SK-N-SH treated with all-trans-retinoic acid at 6 μM for 48 hours (cell line): Measurements from ENCODE around the gene FMN1.
A peak's percentile ranks its signal among the peaks of the same experiment; 100 is the strongest.

Experiments used
- ATAC-seq: fragments of 200-7000 bp; cut with Tn5 transposase; 3 replicates; pipeline ENCODE4 v1.9.1; 2020; ENCODE audit warnings: mild to moderate bottlenecking, moderate library complexity
- ARNTL ChIP-seq: fragments of 450-650 bp; formaldehyde crosslinking; IDR thresholded peaks from 2 replicates; pipeline ENCODE4 v1.5.0; 2020; ENCODE audit warnings: low read depth, mild to moderate bottlenecking, moderate library complexity, borderline replicate concordance
- BACH2 ChIP-seq: fragments of 250-450 bp; sonication (Bioruptor Pico); IDR thresholded peaks from 2 replicates; pipeline ENCODE4 v1.9.0; 2021; ENCODE audit warnings: mild to moderate bottlenecking, borderline replicate concordance
- CREB5 ChIP-seq: fragments of 250-450 bp; sonication (Bioruptor Pico); IDR thresholded peaks from 2 replicates; pipeline ENCODE4 v1.5.1; 2020; ENCODE audit warnings: low read depth, mild to moderate bottlenecking, moderate library complexity
- CSDC2 ChIP-seq: fragments of 250-450 bp; sonication (Bioruptor Pico); IDR thresholded peaks from 2 replicates; pipeline ENCODE4 v1.5.0; 2020; ENCODE audit warnings: mild to moderate bottlenecking, moderate library complexity
- ESRRG ChIP-seq: fragments of 250-450 bp; sonication (Bioruptor Pico); IDR thresholded peaks from 2 replicates; pipeline ENCODE4 v1.6.1; 2021; ENCODE audit warnings: mild to moderate bottlenecking
- GLIS3 ChIP-seq: fragments of 250-450 bp; sonication (Bioruptor Pico); IDR thresholded peaks from 2 replicates; pipeline ENCODE4 v1.5.0; 2020; ENCODE audit warnings: mild to moderate bottlenecking, moderate library complexity
- ISL1 ChIP-seq: fragments of 250-450 bp; sonication (Bioruptor Pico); IDR thresholded peaks from 2 replicates; pipeline ENCODE4 v2.1.2; 2022; ENCODE audit warnings: mild to moderate bottlenecking, moderate library complexity
- OSR1 ChIP-seq: fragments of 250-450 bp; sonication (Bioruptor Pico); IDR thresholded peaks from 2 replicates; pipeline ENCODE4 v1.8.0; 2022; ENCODE audit warnings: moderate library complexity, mild to moderate bottlenecking, inconsistent platforms
- POU6F1 ChIP-seq: fragments of 250-450 bp; sonication (Bioruptor Pico); IDR thresholded peaks from 2 replicates; pipeline ENCODE4 v1.8.0; 2021; ENCODE audit warnings: low read depth, mild to moderate bottlenecking, moderate library complexity, borderline replicate concordance
- PPARA ChIP-seq: fragments of 250-450 bp; sonication (Bioruptor Pico); IDR thresholded peaks from 2 replicates; pipeline ENCODE4 v1.5.0; 2020; ENCODE audit warnings: mild to moderate bottlenecking, borderline replicate concordance
- RARB ChIP-seq: fragments of 250-450 bp; sonication (Bioruptor Pico); IDR thresholded peaks from 2 replicates; pipeline ENCODE4 v1.8.0; 2021; ENCODE audit warnings: mild to moderate bottlenecking, moderate library complexity
- TCF4 ChIP-seq: fragments of 250-450 bp; sonication (Bioruptor Pico); IDR thresholded peaks from 2 replicates; pipeline ENCODE4 v1.8.0; 2021; ENCODE audit warnings: mild to moderate bottlenecking, moderate library complexity, borderline replicate concordance
- TOX ChIP-seq: fragments of 250-450 bp; sonication (Bioruptor Pico); IDR thresholded peaks from 2 replicates; pipeline ENCODE4 v1.8.0; 2021; ENCODE audit warnings: mild to moderate bottlenecking, moderate library complexity, borderline replicate concordance
- ZC3H10 ChIP-seq: fragments of 250-450 bp; sonication (Bioruptor Pico); IDR thresholded peaks from 2 replicates; pipeline ENCODE4 v1.5.1; 2021; ENCODE audit warnings: mild to moderate bottlenecking, moderate library complexity
- ZFP3 ChIP-seq: fragments of 250-450 bp; sonication (Bioruptor Pico); IDR thresholded peaks from 2 replicates; pipeline ENCODE4 v1.5.0; 2020; ENCODE audit warnings: mild to moderate bottlenecking, moderate library complexity
- ZFP30 ChIP-seq: fragments of 450-650 bp; formaldehyde crosslinking; IDR thresholded peaks from 2 replicates; pipeline ENCODE4 v1.5.0; 2022; ENCODE audit warnings: mild to moderate bottlenecking, moderate library complexity
- ZNF565 ChIP-seq: fragments of 450-650 bp; formaldehyde crosslinking; conservative IDR thresholded peaks from 2 replicates; pipeline ENCODE4 v1.5.0; 2020; ENCODE audit warnings: low read depth, mild to moderate bottlenecking, moderate library complexity
- ZNF70 ChIP-seq: fragments of 450-650 bp; formaldehyde crosslinking; IDR thresholded peaks from 2 replicates; pipeline ENCODE4 v1.5.0; 2020; ENCODE audit warnings: mild to moderate bottlenecking, moderate library complexity
- ZNF8 ChIP-seq: fragments of 450-650 bp; formaldehyde crosslinking; IDR thresholded peaks from 2 replicates; pipeline ENCODE4 v1.5.0; 2020; ENCODE audit warnings: mild to moderate bottlenecking, moderate library complexity
- TF ChIP-seq, protein P1 (sequence below): fragments of 250-450 bp; sonication (Bioruptor Pico); IDR thresholded peaks from 2 replicates; pipeline ENCODE4 v1.8.0; 2020; ENCODE audit warnings: mild to moderate bottlenecking, moderate library complexity, borderline replicate concordance
- TF ChIP-seq, protein P2 (sequence below): fragments of 250-450 bp; sonication (Bioruptor Pico); IDR thresholded peaks from 2 replicates; pipeline ENCODE4 v1.5.0; 2020; ENCODE audit warnings: mild to moderate bottlenecking, moderate library complexity

Gene FMN1

GRCh38 chr15:33099739-33100138 lies 94.8 kb downstream of the FMN1 start (continued):
- TF ChIP-seq CREB5 (CRISPR knock-in tag), result no peak
- TF ChIP-seq GLIS3 (CRISPR knock-in tag), result no peak
- no peak for TF ChIP-seq TCF4
- no peak for TF ChIP-seq RARB (CRISPR knock-in tag)
- no peak for TF ChIP-seq ARNTL (CRISPR knock-in tag)
- TF ChIP-seq, all 23 proteins: peak for 0

DNA sequence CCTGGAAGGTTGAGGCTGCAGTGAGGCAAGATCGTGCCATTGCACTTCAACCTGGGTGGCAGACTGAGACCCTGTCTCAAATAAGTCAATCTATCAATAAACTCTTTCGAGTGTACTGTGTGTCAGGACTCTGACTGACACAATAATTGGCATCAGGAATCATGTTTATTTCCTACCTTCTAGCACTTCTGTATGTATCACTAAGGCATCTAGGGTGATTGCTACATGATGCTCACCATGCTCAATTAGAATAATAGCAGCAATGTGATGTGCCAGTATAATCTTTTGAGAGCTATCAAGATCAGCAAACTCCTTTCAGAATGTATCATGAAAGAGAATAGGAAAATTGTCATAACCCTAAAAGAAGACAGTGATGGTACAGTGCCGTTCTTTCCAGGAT lies 95.3 kb downstream of the FMN1 start:
- ATAC-seq, result no peak
- no peak for TF ChIP-seq ZFP3 (CRISPR knock-in tag)
- no peak for TF ChIP-seq ZC3H10 (CRISPR knock-in tag)
- no peak for TF ChIP-seq CSDC2 (CRISPR knock-in tag)
- TF ChIP-seq ZNF70 (CRISPR knock-in tag), result no peak
- TF ChIP-seq, protein P1, sequence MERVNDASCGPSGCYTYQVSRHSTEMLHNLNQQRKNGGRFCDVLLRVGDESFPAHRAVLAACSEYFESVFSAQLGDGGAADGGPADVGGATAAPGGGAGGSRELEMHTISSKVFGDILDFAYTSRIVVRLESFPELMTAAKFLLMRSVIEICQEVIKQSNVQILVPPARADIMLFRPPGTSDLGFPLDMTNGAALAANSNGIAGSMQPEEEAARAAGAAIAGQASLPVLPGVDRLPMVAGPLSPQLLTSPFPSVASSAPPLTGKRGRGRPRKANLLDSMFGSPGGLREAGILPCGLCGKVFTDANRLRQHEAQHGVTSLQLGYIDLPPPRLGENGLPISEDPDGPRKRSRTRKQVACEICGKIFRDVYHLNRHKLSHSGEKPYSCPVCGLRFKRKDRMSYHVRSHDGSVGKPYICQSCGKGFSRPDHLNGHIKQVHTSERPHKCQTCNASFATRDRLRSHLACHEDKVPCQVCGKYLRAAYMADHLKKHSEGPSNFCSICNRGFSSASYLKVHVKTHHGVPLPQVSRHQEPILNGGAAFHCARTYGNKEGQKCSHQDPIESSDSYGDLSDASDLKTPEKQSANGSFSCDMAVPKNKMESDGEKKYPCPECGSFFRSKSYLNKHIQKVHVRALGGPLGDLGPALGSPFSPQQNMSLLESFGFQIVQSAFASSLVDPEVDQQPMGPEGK, result no peak
- no peak for TF ChIP-seq ISL1 (CRISPR knock-in tag)
- TF ChIP-seq ESRRG, result no peak
- no peak for TF ChIP-seq RARB (CRISPR knock-in tag)
- TF ChIP-seq ARNTL (CRISPR knock-in tag), result no peak
- TF ChIP-seq, protein P2, sequence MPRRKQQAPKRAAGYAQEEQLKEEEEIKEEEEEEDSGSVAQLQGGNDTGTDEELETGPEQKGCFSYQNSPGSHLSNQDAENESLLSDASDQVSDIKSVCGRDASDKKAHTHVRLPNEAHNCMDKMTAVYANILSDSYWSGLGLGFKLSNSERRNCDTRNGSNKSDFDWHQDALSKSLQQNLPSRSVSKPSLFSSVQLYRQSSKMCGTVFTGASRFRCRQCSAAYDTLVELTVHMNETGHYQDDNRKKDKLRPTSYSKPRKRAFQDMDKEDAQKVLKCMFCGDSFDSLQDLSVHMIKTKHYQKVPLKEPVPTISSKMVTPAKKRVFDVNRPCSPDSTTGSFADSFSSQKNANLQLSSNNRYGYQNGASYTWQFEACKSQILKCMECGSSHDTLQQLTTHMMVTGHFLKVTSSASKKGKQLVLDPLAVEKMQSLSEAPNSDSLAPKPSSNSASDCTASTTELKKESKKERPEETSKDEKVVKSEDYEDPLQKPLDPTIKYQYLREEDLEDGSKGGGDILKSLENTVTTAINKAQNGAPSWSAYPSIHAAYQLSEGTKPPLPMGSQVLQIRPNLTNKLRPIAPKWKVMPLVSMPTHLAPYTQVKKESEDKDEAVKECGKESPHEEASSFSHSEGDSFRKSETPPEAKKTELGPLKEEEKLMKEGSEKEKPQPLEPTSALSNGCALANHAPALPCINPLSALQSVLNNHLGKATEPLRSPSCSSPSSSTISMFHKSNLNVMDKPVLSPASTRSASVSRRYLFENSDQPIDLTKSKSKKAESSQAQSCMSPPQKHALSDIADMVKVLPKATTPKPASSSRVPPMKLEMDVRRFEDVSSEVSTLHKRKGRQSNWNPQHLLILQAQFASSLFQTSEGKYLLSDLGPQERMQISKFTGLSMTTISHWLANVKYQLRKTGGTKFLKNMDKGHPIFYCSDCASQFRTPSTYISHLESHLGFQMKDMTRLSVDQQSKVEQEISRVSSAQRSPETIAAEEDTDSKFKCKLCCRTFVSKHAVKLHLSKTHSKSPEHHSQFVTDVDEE (CRISPR knock-in tag), result no peak
- TF ChIP-seq BACH2 (CRISPR knock-in tag), result no peak
- no peak for TF ChIP-seq POU6F1 (CRISPR knock-in tag)
- no peak for TF ChIP-seq TCF4
- no peak for TF ChIP-seq CREB5 (CRISPR knock-in tag)
- TF ChIP-seq OSR1 (CRISPR knock-in tag), result no peak
- TF ChIP-seq ZNF565 (CRISPR knock-in tag), result no peak
- no peak for TF ChIP-seq PPARA (CRISPR knock-in tag)
- TF ChIP-seq GLIS3 (CRISPR knock-in tag), result no peak
- no peak for TF ChIP-seq TOX (CRISPR knock-in tag)
- TF ChIP-seq, all 23 proteins: peak for 0

DNA sequence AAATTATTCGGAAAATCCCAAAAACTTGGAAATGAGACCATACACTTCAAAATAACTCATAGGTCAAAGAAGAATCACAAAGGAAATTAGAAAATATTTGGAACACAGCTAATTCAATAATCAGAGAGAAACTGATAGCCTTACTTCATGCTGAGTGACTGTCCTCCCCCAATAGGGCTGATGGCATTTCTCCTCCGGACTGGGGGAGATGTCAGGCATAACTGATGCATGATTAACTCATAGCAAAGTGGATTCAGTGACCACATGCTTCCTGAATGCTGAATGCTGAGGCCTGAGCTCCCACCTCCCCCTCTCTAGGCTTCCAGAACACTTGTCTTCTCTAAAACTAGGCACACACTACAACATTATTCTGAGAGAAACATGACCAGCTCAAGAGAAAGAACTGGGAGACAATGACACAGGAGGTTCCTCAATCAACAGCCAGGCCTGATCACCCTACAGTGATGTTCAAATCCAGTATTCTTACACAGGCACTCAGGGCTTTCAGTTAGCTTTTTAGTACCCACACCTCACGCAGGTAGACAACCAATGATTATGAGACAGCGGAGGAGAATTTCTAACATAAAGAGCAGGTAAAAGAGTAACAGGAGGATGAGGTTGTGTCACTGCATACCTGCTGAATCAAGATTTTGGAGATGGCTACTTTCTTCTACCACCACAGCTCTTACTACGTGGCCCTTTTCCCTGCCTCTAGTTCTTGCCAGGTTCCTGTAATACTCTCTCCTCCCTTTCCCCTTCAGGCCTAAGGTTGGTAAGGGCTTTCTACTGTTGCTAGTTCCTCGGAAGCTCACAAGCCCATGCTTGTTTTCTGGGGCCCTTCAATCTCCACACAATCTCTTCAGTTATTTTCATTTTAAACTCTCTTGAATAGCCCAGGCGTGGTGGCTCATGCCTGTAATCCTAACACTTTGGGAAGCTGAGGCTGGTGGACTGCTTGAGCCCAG lies 96.1 kb downstream of the FMN1 start:
- peak; percentile 91 for ATAC-seq
- TF ChIP-seq CREB5 (CRISPR knock-in tag) (peak; percentile 94), TCF4 (no peak), ZC3H10 (CRISPR knock-in tag) (peak; percentile 65), GLIS3 (CRISPR knock-in tag) (peak; percentile 89), TOX (CRISPR knock-in tag) (peak; percentile 53; the same call in 1 of the 2 replicates), CSDC2 (CRISPR knock-in tag) (peak; percentile 79), ESRRG (no peak; the same call in 1 of the 2 replicates), ZFP3 (CRISPR knock-in tag) (peak; percentile 57; the same call in 1 of the 2 replicates), ZFP30 (CRISPR knock-in tag) (no peak), ZNF8 (CRISPR knock-in tag) (0 out of 2 replicates have a peak, but pooled peaks have one; percentile 39), ARNTL (CRISPR knock-in tag) (no peak), ZNF565 (CRISPR knock-in tag) (no peak), ISL1 (CRISPR knock-in tag) (peak; percentile 98), OSR1 (CRISPR knock-in tag) (no peak), RARB (CRISPR knock-in tag) (no peak)
- TF ChIP-seq, protein P2 (CRISPR knock-in tag), result 0 out of 2 replicates have a peak, but pooled peaks have one; percentile 18
